H1 (cell line): ENCODE results near the gene ZFYVE21. TPM values are rescaled to one million over a fixed set of nuclear protein-coding genes. Genes with fewer than 3 reads are reported as not detected.

Experiments
- CTCF ChIA-PET: fragments of 300-600 bp; sonication (Branson Sonifier 250); formaldehyde crosslinking; loops from one replicate; lab custom pipeline; 2021; ENCODE audit not compliant: partially characterized antibody; lab: Charles Lee
- POLR2A ChIA-PET: fragments of 300-600 bp; sonication (Branson Sonifier 250); formaldehyde crosslinking; loops from one replicate; lab custom pipeline; 2021; ENCODE audit warnings: inconsistent platforms; ENCODE audit not compliant: partially characterized antibody; lab: Charles Lee
- DNase-seq, 2 experiments: peaks; one replicate each; pipeline versions ENCODE4 v3.0.0 to v3.0.0-alpha.2; 2010 to 2022; ENCODE audit warnings: low spot score in 2 of 2, low read depth in 1 of 2, mixed read lengths in 1 of 2
- FAIRE-seq: peaks from 2 replicates; lab custom pipeline; 2011; peaks lifted over from hg19 to GRCh38; lab: Jason Lieb, UNC
- H2AFZ ChIP-seq: 2 replicates; pipeline ENCODE4 v1.8.1; 2012; ENCODE audit warnings: low read length, inconsistent platforms
- H2AK5ac ChIP-seq: 2 replicates; pipeline ENCODE4 v1.6.1; 2013; ENCODE audit warnings: low read depth, low read length
- H2BK120ac ChIP-seq: replicated peaks from 2 replicates; pipeline ENCODE3; 2013; ENCODE audit warnings: low read depth, low read length, inconsistent platforms
- H2BK12ac ChIP-seq: 2 replicates; pipeline ENCODE4 v1.6.1; 2013; ENCODE audit warnings: low read depth, low read length
- H2BK15ac ChIP-seq: 2 replicates; pipeline ENCODE4 v1.6.1; 2013; ENCODE audit warnings: low read length
- H2BK20ac ChIP-seq: 2 replicates; pipeline ENCODE4 v1.6.1; 2013; ENCODE audit warnings: low read length
- H2BK5ac ChIP-seq: 2 replicates; pipeline ENCODE4 v1.6.1; 2013; ENCODE audit warnings: low read depth, low read length
- H3K14ac ChIP-seq: 2 replicates; pipeline ENCODE4 v1.6.1; 2013; ENCODE audit warnings: inconsistent platforms; ENCODE audit not compliant: insufficient read length
- H3K18ac ChIP-seq: 2 replicates; pipeline ENCODE4 v1.6.1; 2013; ENCODE audit warnings: low read length; ENCODE audit errors: extremely low read depth
- H3K23ac ChIP-seq: 2 replicates; pipeline ENCODE4 v1.6.1; 2013; ENCODE audit warnings: inconsistent platforms; ENCODE audit not compliant: insufficient read length
- H3K23me2 ChIP-seq: 2 replicates; pipeline ENCODE4 v1.6.1; 2013; ENCODE audit warnings: low read depth, low read length
- H3K27ac ChIP-seq: 2 replicates; pipeline ENCODE4 v1.6.1; 2011; ENCODE audit warnings: low read depth, low read length, inconsistent platforms
- H3K27me3 ChIP-seq, 4 experiments: replicated peaks in 1 of 4; 1 replicate in 1 of 4; 2 replicates in 3 of 4; pipeline versions ENCODE4 v1.6.1 to v1.8.1; 2011 to 2013; ENCODE audit warnings: low read length in 3 of 4, mild to moderate bottlenecking in 3 of 4, inconsistent platforms in 2 of 4, mixed read lengths in 2 of 4, moderate library complexity in 1 of 4; ENCODE audit not compliant: control insufficient read depth in 3 of 4, insufficient read depth in 3 of 4; ENCODE audit errors: extremely low read depth in 1 of 4
- H3K36me3 ChIP-seq, 4 experiments: 2 replicates each; pipeline versions ENCODE4 v1.6.1 to v1.8.1; 2011 to 2013; ENCODE audit warnings: mild to moderate bottlenecking in 4 of 4, low read length in 3 of 4, moderate library complexity in 2 of 4, control low read depth in 1 of 4, inconsistent platforms in 1 of 4; ENCODE audit not compliant: insufficient read depth in 4 of 4, control insufficient read depth in 2 of 4
- H3K4ac ChIP-seq: replicated peaks from 2 replicates; pipeline ENCODE3; 2013; ENCODE audit warnings: low read length, low read depth, mixed read lengths, inconsistent platforms; ENCODE audit not compliant: insufficient read length
- H3K4me1 ChIP-seq, 4 experiments: replicated peaks in 1 of 4; 1 replicate in 1 of 4; 2 replicates in 3 of 4; pipeline versions ENCODE4 v1.6.1 to v1.8.1; 2011 to 2013; ENCODE audit warnings: low read length in 3 of 4, inconsistent platforms in 2 of 4, mixed read lengths in 1 of 4; ENCODE audit not compliant: insufficient read depth in 4 of 4, control insufficient read depth in 3 of 4
- H3K4me2 ChIP-seq, 2 experiments: 2 replicates each; pipeline versions ENCODE4 v1.6.1 to v1.8.1; 2011 to 2013; ENCODE audit warnings: low read depth in 2 of 2, low read length in 2 of 2, control low read depth in 1 of 2, inconsistent platforms in 1 of 2, mild to moderate bottlenecking in 1 of 2; ENCODE audit not compliant: insufficient read depth in 1 of 2
- H3K4me3 ChIP-seq, 4 experiments: fragments of 200-600, 300-600 bp in 1 of 4; sonication (generic), shearing (Covaris generic), sonication (Bioruptor Twin) in 1 of 4; 2 replicates each; pipeline versions ENCODE4 v1.5.1 to v1.8.1; 2011 to 2016; ENCODE audit warnings: low read length in 4 of 4, low read depth in 3 of 4, control low read depth in 2 of 4, inconsistent platforms in 2 of 4, mild to moderate bottlenecking in 2 of 4, mixed read lengths in 1 of 4, moderate library complexity in 1 of 4; ENCODE audit not compliant: insufficient read depth in 2 of 4; ENCODE audit errors: extremely low read depth in 1 of 4
- H3K56ac ChIP-seq: replicated peaks from 2 replicates; pipeline ENCODE3; 2013; ENCODE audit warnings: low read depth, mild to moderate bottlenecking, mixed read lengths, low read length, inconsistent platforms; ENCODE audit not compliant: insufficient read length
- H3K79me1 ChIP-seq: 2 replicates; pipeline ENCODE4 v1.6.1; 2013; ENCODE audit warnings: low read depth, low read length, control low read depth
- H3K79me2 ChIP-seq, 2 experiments: 2 replicates each; pipeline versions ENCODE4 v1.6.1 to v1.8.1; 2012 to 2013; ENCODE audit warnings: low read length in 2 of 2, mild to moderate bottlenecking in 2 of 2, inconsistent platforms in 1 of 2; ENCODE audit not compliant: insufficient read depth in 2 of 2, control insufficient read depth in 1 of 2
- H3K9ac ChIP-seq, 4 experiments: replicated peaks in 1 of 4; 1 replicate in 1 of 4; 2 replicates in 3 of 4; pipeline versions ENCODE4 v1.6.1 to v1.8.1; 2011 to 2013; ENCODE audit warnings: low read depth in 3 of 4, low read length in 3 of 4, control low read depth in 2 of 4, mild to moderate bottlenecking in 2 of 4, moderate library complexity in 2 of 4, inconsistent platforms in 1 of 4; ENCODE audit errors: extremely low read depth in 1 of 4
- H3K9me3 ChIP-seq, 2 experiments: 2 replicates each; pipeline versions ENCODE4 v1.6.1 to v1.8.1; 2012 to 2013; ENCODE audit warnings: mild to moderate bottlenecking in 2 of 2, moderate library complexity in 2 of 2, control low read depth in 1 of 2, inconsistent platforms in 1 of 2, low read depth in 1 of 2, low read length in 1 of 2, mixed read lengths in 1 of 2; ENCODE audit not compliant: insufficient read depth in 2 of 2
- H4K20me1 ChIP-seq, 2 experiments: replicated peaks in 1 of 2; 2 replicates each; pipeline versions ENCODE3 to v1.8.1; 2011 to 2013; ENCODE audit warnings: inconsistent platforms in 2 of 2, low read length in 2 of 2, mild to moderate bottlenecking in 1 of 2; ENCODE audit not compliant: insufficient read depth in 2 of 2, control insufficient read depth in 1 of 2
- H4K5ac ChIP-seq: 2 replicates; pipeline ENCODE4 v1.6.1; 2013; ENCODE audit warnings: low read length, low read depth, mixed read lengths, inconsistent platforms; ENCODE audit not compliant: insufficient read length
- H4K8ac ChIP-seq: 2 replicates; pipeline ENCODE4 v1.8.0; 2013; ENCODE audit warnings: mild to moderate bottlenecking, moderate library complexity, low read length, inconsistent platforms; ENCODE audit not compliant: insufficient read depth; ENCODE audit errors: extremely low read depth
- H4K91ac ChIP-seq: replicated peaks from 2 replicates; pipeline ENCODE3; 2013; ENCODE audit warnings: low read length, mixed read lengths, inconsistent platforms; ENCODE audit not compliant: insufficient read length
- BCL11A ChIP-seq, 2 experiments: IDR thresholded peaks; one replicate each; pipeline ENCODE4 v1.6.1; 2011; ENCODE audit warnings: low read depth in 2 of 2, low read length in 2 of 2, mild to moderate bottlenecking in 2 of 2
- POLR2AphosphoS5 ChIP-seq: IDR thresholded peaks from 2 replicates; pipeline ENCODE4 v1.6.1; 2011; ENCODE audit warnings: low read depth, low read length
- SP2 ChIP-seq: IDR thresholded peaks from 2 replicates; pipeline ENCODE4 v1.6.1; 2012; ENCODE audit warnings: mild to moderate bottlenecking, low read length, inconsistent platforms
- WGBS, 2 experiments: shearing (Covaris generic) in 1 of 2; methylation state at CpG; one replicate each; pipeline versions ENCODE4 v1.1.6 to v1.1.7; 2013 to 2015; ENCODE audit warnings: low lambda C conversion rate in 2 of 2, mixed read lengths in 2 of 2, inconsistent platforms in 1 of 2, low coverage in 1 of 2, missing lambda C conversion rate in 1 of 2; ENCODE audit not compliant: insufficient replicate concordance in 2 of 2, insufficient coverage in 1 of 2, insufficient read length in 1 of 2; ENCODE audit errors: extremely low coverage in 1 of 2, missing lambda C conversion rate in 1 of 2; 5-methylcytosine and 5-hydroxymethylcytosine counted together
- polyA plus RNA-seq, 7 experiments: library from polyadenylated mRNA; depleted of rRNA in 3 of 7; stranded (reverse) in 5 of 7; unstranded in 2 of 7; fragments of >200 nt in 5 of 7; fragments of 200-250 nt in 2 of 7; gene quantifications; 1 replicate in 5 of 7; 2 replicates in 1 of 7; 4 replicates in 1 of 7; pipeline versions ENCODE4 v1.2.1 to v1.2.3, GENCODE V29; 2011 to 2013; ENCODE audit warnings: missing spikeins in 2 of 7, mixed read lengths in 2 of 7
- total RNA-seq: library from RNA; stranded (reverse); fragmentation: NEBNext Ultra II Directional; extraction: Animal tissue kit (Norgen Biotek cat#: 25700); gene quantifications from 2 replicates; pipeline ENCODE4 v1.2.1, GENCODE V29; 2021

Gene ZFYVE21
- total and polyA plus RNA-seq, 2 of the 8 experiments (the other 6 are each of a cell fraction or from before 2014, with no cell fraction given): 53.4 to 127 TPM

GRCh38 chr14:103693515-103693914 is 22.1 kb upstream of the ZFYVE21 start:
- no peak overlapping the region for H2BK15ac ChIP-seq
- H3K79me2 ChIP-seq: peaks cover 0 to 3% of the 10 kb centered on the region in 2 experiments; a peak in 1 of 4 replicates
- no peak overlapping the region for H3K27ac ChIP-seq
- H2BK20ac ChIP-seq: no peak overlapping the region
- H3K36me3 ChIP-seq: peaks cover 7 to 36% (median 12%) of the 10 kb centered on the region in 4 experiments; a peak in 6 of 8 replicates
- CTCF ChIA-PET: interaction anchor here (1.2 to 1.8 kb wide), 4 partner anchors 13 to 117 kb away, joined by 3 to 11 read pairs (median 4); no protein-coding TSS in a partner anchor
- H3K4me3 ChIP-seq: no peak overlapping the region
- peaks cover 10% of the 10 kb centered on the region for H3K79me1 ChIP-seq
- no peaks in the 10 kb centered on the region for H3K23me2 ChIP-seq
- H4K5ac ChIP-seq: no peak overlapping the region
- no peak overlapping the region for H3K23ac ChIP-seq
- 0 out of 7 replicates have a peak overlapping the region, but pooled peaks of 1 of the 4 experiments have one; percentile 11 for H3K9ac ChIP-seq
- H2AK5ac ChIP-seq: no peak overlapping the region
- H2BK120ac ChIP-seq: no peak overlapping the region
- no peak overlapping the region for H3K18ac ChIP-seq
- H3K27me3 ChIP-seq: no peaks in the 10 kb centered on the region
- peaks cover 3 to 28% of the 10 kb centered on the region in 2 experiments for H4K20me1 ChIP-seq
- no peak overlapping the region for H2BK5ac ChIP-seq
- H4K91ac ChIP-seq: no peak overlapping the region
- no peak overlapping the region for H2BK12ac ChIP-seq
- H2AFZ ChIP-seq: no peak overlapping the region
- WGBS, 2 experiments: 97% methylated on average over 21 of the region's 22 CpGs; no CpG with 5 or more reads in 1 of the 2 experiments
- no peak overlapping the region for H4K8ac ChIP-seq
- peaks cover 0 to 3% (median under 1%) of the 10 kb centered on the region in 4 experiments; a peak in 3 of 7 replicates for H3K4me1 ChIP-seq
- H3K4ac ChIP-seq: no peak overlapping the region
- TF ChIP-seq SP2 (no peak), BCL11A (IDR thresholded peaks at IDR 0.05; ENCODE audit: low read depth in 2 of 2, low read length in 2 of 2) (no peak), POLR2AphosphoS5 (0 out of 2 replicates have a peak, but pooled peaks have one; percentile 9)
- H3K14ac ChIP-seq: no peak overlapping the region
- no peak overlapping the region for H3K56ac ChIP-seq
- FAIRE-seq (no peak), DNase-seq (no peak)
- H3K4me2 ChIP-seq: no peak overlapping the region
- POLR2A ChIA-PET: interaction anchor here (0.8 to 8.8 kb wide), 9 partner anchors 8 to 174 kb away, joined by 3 to 74 read pairs (median 4); partner anchors contain the start of genes KLC1, XRCC3 and ZFYVE21
- no peaks in the 10 kb centered on the region for H3K9me3 ChIP-seq
